Left lung (tissue), 10 donors: ENCODE data around the gene SLC5A1. TPM values are rescaled to one million over a fixed set of nuclear protein-coding genes. Genes with fewer than 3 reads are reported as not detected.

Experiments used
- ATAC-seq: fragments of 200-7000 bp; cut with Tn5 transposase; one replicate; pipeline ENCODE4 v1.9.1; 2020; ENCODE audit warnings: moderate library complexity
- DNase-seq, 4 donors: peaks; one replicate each; pipeline ENCODE4 v3.0.0-alpha.2; 2013 to 2020
- H3K27ac ChIP-seq, 2 donors: fragments of 200-600 bp; sonication (generic) in 1 of 2; one replicate each; pipeline versions ENCODE4 v1.5.0 to v1.8.0; 2020 to 2021
- H3K27me3 ChIP-seq, 2 donors: fragments of 200-600 bp; sonication (generic) in 1 of 2; one replicate each; pipeline versions ENCODE4 v1.5.0 to v1.8.0; 2020 to 2021
- H3K36me3 ChIP-seq, 2 donors: fragments of 200-600 bp; sonication (generic) in 1 of 2; one replicate each; pipeline versions ENCODE4 v1.5.0 to v1.8.0; 2020 to 2021
- H3K4me1 ChIP-seq, 2 donors: fragments of 200-600 bp; one replicate each; pipeline ENCODE4 v1.8.0; 2021
- H3K4me3 ChIP-seq, 2 donors: fragments of 200-600 bp; sonication (generic) in 1 of 2; one replicate each; pipeline versions ENCODE4 v1.5.0 to v1.8.0; 2020 to 2021; ENCODE audit warnings: mild to moderate bottlenecking in 1 of 2
- H3K9me3 ChIP-seq, 2 donors: fragments of 200-600 bp; sonication (generic) in 1 of 2; one replicate each; pipeline versions ENCODE4 v1.5.0 to v1.8.0; 2020 to 2021
- CTCF ChIP-seq, 2 donors: fragments of 200-600 bp; sonication (generic) in 1 of 2; IDR thresholded peaks; one replicate each; pipeline versions ENCODE4 v1.5.0 to v1.8.0; 2021; ENCODE audit warnings: antibody characterized with exemption in 2 of 2
- intact Hi-C, 2 donors: fragments of 100-400 bp; cut with DNase I; formaldehyde crosslinking; loops; one replicate each; pipeline versions ENCODE4 v1.11.2 to v1.14.2; 2022
- polyA plus RNA-seq, 6 donors: library from polyadenylated mRNA; unstranded; fragments of 120-200 nt; gene quantifications; one replicate each; pipeline ENCODE4 v1.2.1, GENCODE V29; 2013; ENCODE audit not compliant: insufficient read length in 6 of 6
- total RNA-seq, 2 donors: library from RNA; stranded (reverse); fragmentation: NEBNext Ultra II Directional; extraction: Animal tissue kit (Norgen Biotek cat#: 25700); gene quantifications; one replicate each; pipeline ENCODE4 v1.2.1, GENCODE V29; 2021
- donor health status: DM: no; HTN: yes; CAD: no.
- donor health status: DM: no; HTN: no; CAD: no.

Gene SLC5A1
- total and polyA plus RNA-seq, 8 donors = 0.26 to 1.1 (median 0.50) TPM

DNA sequence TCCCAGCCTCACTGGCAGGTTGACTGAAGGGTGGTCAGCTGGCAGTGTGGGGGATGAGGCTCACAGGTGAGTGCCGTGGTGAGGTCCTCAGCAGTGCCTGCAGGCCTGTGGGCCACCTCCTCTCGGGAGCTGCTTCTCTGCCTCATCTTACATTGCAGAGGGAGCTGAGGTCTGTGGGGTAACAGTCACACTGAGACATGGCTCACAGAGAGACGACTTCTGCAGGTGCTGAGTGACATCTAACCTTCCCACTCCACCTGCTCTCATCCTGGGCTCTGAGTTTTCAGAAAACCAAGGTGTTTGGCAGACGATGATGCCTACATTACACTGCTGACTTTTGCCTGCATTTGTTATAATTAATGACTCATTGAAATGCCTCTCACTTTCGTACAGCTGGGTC, 8.8 kb upstream of the SLC5A1 start:
- intact Hi-C loops = no loop called here
- DNase-seq = no peak

GRCh38 chr22:32037236-32037635, 5.8 kb upstream of the SLC5A1 start:
- Histone ChIP-seq H3K9me3 (no peaks in the 10 kb centered on the region), H3K27me3 (peaks cover 0 to 26% of the 10 kb centered on the region in 2 donors), H3K4me3 (no peak overlapping the region), H3K27ac (no peak overlapping the region), H3K4me1 (no peaks in the 10 kb centered on the region), H3K36me3 (no peaks in the 10 kb centered on the region)
- no peak for TF ChIP-seq CTCF (IDR thresholded peaks at IDR 0.05)
- no peak for DNase-seq
- no peak for ATAC-seq
- intact Hi-C loops = no loop called here

More for the DNA sequence above, 8.8 kb upstream of the SLC5A1 start:
- no peak overlapping the region for H3K4me3 ChIP-seq
- no peak for ATAC-seq
- H3K4me1 ChIP-seq = no peaks in the 10 kb centered on the region
- peaks cover 0 to 10% of the 10 kb centered on the region in 2 donors for H3K27me3 ChIP-seq
- H3K27ac ChIP-seq = no peak overlapping the region
- no peaks in the 10 kb centered on the region for H3K36me3 ChIP-seq
- no peak for TF ChIP-seq CTCF (IDR thresholded peaks at IDR 0.05)
- H3K9me3 ChIP-seq = no peaks in the 10 kb centered on the region

DNA sequence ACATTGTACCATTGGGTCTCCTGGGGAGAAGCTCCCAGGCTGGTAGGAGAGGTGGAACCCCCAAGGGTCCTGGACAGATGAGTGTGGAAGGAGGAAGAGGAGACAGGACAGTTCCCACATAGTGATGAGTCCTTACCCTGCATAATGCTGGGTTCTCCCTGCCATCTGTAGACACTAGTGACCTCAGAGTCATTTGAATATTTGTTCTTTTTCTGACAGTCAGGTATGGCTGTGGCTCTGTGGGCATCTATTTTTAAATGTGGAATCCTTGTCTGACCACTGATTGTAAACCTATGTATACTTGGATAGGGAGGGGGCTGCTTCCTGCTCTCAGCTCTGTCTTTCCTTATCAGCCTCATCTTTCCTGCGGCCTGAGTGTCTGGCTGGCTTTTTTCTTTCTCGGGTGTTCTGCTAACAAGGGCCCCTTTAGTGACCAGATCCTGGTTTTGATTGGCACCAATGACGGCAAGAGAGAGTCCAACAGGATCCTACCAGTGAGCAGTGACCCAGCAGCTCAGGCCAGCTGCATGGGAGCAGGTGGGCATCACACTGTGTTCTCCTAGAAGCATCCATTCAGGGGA, 2.6 kb upstream of the SLC5A1 start:
- Histone ChIP-seq H3K9me3 (no peaks in the 10 kb centered on the region), H3K27ac (no peak overlapping the region), H3K4me3 (no peak overlapping the region), H3K36me3 (no peaks in the 10 kb centered on the region), H3K27me3 (peaks cover 10 to 56% of the 10 kb centered on the region in 2 donors), H3K4me1 (no peaks in the 10 kb centered on the region)
- no peak for TF ChIP-seq CTCF (IDR thresholded peaks at IDR 0.05)
- intact Hi-C loops = no loop called here
- DNase-seq (no peak), ATAC-seq (no peak)

- H3K36me3 ChIP-seq = no peaks in the 10 kb centered on the region
- no peaks in the 10 kb centered on the region for H3K4me1 ChIP-seq
- no peak overlapping the region for H3K4me3 ChIP-seq
- intact Hi-C loops = no loop called here
- no peak for TF ChIP-seq CTCF (IDR thresholded peaks at IDR 0.05)
- H3K9me3 ChIP-seq = no peaks in the 10 kb centered on the region
- H3K27me3 ChIP-seq = peaks cover 10 to 56% of the 10 kb centered on the region in 2 donors
- ATAC-seq (no peak), DNase-seq (no peak)
- H3K27ac ChIP-seq = no peak overlapping the region
These were observed 330 bp downstream of the SLC5A1 start for GRCh38 chr22:32043391-32043790.

- ATAC-seq = no peak
- intact Hi-C loops = no loop called here
These were observed 1.4 kb downstream of the SLC5A1 start for GRCh38 chr22:32044477-32044876.

More at GRCh38 chr22:32044477-32044876, 1.4 kb downstream of the SLC5A1 start:
- no peaks in the 10 kb centered on the region for H3K9me3 ChIP-seq
- DNase-seq = no peak
- no peaks in the 10 kb centered on the region for H3K4me1 ChIP-seq
- H3K27me3 ChIP-seq = peaks cover 10 to 57% of the 10 kb centered on the region in 2 donors
- no peak for TF ChIP-seq CTCF (IDR thresholded peaks at IDR 0.05)
- H3K27ac ChIP-seq = no peak overlapping the region
- no peak overlapping the region for H3K4me3 ChIP-seq
- H3K36me3 ChIP-seq = no peaks in the 10 kb centered on the region
